ENCODE results near the gene THUMPD3.

The THUMPD3 gene

DNA sequence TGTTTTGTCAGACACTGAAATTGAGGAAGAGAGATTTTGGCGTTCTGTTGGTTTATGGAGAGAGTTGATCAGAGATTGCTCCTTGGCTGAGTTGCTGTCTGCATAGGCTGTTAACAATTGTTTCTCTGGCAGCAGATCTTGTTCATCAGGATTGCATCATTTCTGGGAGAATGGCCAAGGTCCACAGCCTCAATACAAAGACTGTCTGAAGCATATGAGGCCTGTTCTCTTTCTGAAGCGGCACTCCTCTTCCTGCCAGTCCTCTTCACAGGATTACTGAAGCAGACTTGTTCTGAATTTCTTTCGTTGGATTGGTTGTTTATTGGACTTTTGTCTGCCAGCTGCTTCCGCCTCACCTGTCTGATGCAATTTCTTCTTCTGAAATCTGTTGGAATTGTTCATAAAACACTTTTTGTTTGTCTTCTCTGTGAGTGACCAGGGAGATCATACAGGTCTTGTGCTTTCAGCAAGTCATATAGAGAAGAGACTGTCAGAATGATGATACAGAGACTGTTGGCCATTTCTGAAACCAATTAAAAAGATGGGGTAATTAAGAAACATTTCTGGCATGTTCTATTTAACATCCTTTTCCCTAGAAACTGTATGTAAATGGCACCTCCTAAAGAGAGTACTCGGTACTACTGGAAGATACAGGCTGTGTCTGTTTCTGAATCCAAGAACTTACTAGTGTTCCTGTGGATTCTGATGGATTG is 60.0 kb downstream of the THUMPD3 start:
- no peak for DNase-seq

DNA sequence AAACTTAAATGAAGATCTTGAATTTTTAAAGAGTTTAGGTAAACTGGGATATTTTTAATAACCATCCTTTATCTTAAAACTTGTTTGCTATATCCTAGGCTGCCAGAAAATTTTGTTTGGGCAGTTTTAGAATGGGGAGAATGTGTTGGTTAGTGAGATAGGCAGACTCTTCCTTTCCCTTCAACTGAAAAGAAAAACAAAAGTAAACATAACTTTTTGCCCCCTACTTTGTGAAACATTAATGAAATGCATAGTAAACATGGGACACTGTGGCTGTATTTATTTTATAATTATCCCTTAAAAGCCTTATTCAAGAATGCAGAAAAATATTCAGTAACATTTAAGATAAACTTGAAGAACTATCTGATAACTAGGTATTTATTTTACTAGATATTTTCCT is 65.6 kb downstream of the THUMPD3 start:
- DNase-seq: no peak

DNA sequence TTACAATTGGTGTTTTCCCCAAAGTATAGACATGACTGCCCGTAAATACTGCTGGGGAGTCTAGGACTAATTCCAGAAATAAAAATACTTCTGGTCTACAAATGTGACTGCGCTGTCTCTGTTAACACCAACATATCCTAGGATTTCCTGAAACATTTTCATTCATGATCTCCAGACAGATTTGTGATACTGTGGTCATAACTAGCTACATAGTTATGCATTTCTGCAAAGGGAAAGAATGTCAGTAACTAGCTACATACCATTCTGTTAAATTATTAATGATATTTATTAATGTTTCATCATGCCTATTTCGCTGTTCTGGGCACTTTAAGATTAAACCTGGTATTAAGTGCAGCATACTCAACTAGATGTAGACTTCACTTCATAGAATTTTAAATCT is 67.9 kb downstream of the THUMPD3 start:
- no peak for DNase-seq

DNA sequence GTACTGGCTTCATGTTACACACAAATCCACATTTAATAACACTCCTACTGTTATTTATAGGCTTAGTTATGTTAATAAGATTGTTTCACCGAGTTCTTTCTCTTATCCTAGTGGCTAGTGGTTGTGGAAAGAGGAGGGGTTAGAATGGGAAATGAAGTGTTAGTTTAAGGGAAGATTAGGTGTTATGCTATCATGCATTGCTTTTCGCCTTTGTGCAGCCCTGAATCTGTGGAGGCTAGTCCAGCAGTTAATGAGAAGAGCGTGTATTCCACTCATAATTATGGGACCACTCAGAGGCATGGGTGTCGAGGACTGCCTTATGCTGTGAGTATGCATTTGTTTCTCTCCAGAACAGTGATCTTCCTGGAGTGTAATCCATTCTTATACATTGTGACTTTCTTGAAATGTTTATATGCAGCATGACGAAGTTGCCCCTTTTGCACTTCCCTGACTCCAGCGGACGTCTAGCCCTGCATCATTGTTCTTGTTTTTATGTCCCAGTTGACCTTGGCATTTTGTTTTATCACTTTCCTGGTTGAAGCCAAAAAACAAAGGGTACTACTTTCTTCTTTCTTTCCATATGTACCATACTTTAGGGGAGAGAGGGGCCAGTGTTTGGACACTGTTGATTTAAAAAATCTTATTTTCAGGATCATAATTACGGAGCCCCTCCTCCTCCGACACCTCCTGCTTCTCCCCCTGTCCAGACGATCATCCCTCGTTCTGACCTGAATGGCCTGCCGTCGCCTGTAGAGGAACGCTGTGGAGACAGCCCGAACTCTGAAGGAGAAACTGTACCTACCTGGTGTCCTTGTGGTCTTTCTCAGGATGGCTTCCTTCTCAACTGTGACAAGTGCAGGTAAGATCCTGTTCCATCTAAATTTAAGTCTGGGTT is 71.0 kb downstream of the THUMPD3 start:
- DNase-seq: no peak

DNA sequence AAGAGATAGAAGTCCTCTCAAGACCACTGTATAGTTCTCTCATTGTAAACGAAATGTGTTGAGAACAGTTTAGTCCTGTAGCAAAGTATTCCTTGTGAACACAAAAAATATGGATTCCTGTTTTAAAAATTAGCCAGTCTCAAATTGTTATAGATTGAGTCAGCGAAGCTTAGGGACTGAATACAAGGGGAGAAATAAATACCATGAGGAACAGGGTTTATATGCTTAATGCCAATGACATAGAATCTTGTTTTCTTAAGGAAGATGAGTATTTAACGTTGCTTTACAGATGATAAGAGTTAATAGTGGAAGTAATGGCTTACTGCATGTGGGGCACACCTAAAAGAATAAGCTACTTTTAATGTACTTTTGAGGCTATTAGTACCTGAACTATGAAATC is 72.5 kb downstream of the THUMPD3 start:
- DNase-seq: no peak

Data from stimulated activated CD4-positive, alpha-beta T cell treated with anti-CD3 and anti-CD28 coated beads, Interleukin-4, amount 100 ng/mL, for 1 hour (primary cell).